ENCODE results near the gene EPN3. TPM values are rescaled to one million over a fixed set of nuclear protein-coding genes. Genes with fewer than 3 reads are reported as not detected.

Gene EPN3
- total RNA-seq, 1 experiment from 2014 or later: 0.09 TPM

DNA sequence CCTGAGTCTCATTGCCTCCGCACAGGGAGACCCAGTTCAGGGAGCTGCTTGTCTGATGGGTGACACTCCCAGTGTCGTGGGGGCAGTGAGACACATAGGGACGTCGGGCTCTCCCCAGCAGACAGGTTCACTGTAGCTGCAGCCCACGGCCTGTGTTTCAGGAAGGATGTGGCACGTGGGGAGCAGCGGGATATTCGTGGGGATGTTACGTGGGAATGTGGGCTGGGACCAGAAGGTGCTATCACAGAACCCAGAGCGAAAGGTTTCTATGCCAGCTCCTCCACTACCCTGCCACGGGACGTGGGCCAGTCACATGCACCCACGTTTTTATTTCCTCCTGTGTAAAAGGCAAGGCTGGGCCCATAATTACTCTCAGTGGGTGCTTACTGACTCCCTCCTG lies 44.3 kb downstream of the EPN3 start:
- Histone ChIP-seq H3K27ac (ENCODE audit: low read depth, low read length, poor library complexity, severe bottlenecking) (no peak overlapping the region), H3K4me3 (ENCODE audit: low read depth, low read length, poor library complexity, severe bottlenecking) (no peak overlapping the region), H3K27me3 (replicated peaks; ENCODE audit: insufficient read depth, low read depth, low read length, poor library complexity) (no peaks in the 10 kb centered on the region), H3K9me3 (ENCODE audit: low read depth, low read length, poor library complexity, severe bottlenecking) (no peaks in the 10 kb centered on the region), H3K4me1 (ENCODE audit: insufficient read depth, low read length, poor library complexity, severe bottlenecking) (peaks cover 7% of the 10 kb centered on the region), H3K36me3 (ENCODE audit: insufficient read depth, low read length, poor library complexity, severe bottlenecking) (no peaks in the 10 kb centered on the region)
- no TSS peak for BruUV-seq (replicated peaks)
- POLR2A ChIA-PET (ENCODE audit: low non-redundant PET): no interaction called here
- no peak for DNase-seq (ENCODE audit: low spot score)
- TF ChIP-seq, protein P1, sequence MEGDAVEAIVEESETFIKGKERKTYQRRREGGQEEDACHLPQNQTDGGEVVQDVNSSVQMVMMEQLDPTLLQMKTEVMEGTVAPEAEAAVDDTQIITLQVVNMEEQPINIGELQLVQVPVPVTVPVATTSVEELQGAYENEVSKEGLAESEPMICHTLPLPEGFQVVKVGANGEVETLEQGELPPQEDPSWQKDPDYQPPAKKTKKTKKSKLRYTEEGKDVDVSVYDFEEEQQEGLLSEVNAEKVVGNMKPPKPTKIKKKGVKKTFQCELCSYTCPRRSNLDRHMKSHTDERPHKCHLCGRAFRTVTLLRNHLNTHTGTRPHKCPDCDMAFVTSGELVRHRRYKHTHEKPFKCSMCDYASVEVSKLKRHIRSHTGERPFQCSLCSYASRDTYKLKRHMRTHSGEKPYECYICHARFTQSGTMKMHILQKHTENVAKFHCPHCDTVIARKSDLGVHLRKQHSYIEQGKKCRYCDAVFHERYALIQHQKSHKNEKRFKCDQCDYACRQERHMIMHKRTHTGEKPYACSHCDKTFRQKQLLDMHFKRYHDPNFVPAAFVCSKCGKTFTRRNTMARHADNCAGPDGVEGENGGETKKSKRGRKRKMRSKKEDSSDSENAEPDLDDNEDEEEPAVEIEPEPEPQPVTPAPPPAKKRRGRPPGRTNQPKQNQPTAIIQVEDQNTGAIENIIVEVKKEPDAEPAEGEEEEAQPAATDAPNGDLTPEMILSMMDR (conservative IDR thresholded peaks at IDR 0.05; ENCODE audit: low read depth, low read length): no peak
- CTCF ChIA-PET: no interaction called here
- intact Hi-C loops (cut with micrococcal nuclease; ENCODE audit: unreplicated experiment): no loop called here

DNA sequence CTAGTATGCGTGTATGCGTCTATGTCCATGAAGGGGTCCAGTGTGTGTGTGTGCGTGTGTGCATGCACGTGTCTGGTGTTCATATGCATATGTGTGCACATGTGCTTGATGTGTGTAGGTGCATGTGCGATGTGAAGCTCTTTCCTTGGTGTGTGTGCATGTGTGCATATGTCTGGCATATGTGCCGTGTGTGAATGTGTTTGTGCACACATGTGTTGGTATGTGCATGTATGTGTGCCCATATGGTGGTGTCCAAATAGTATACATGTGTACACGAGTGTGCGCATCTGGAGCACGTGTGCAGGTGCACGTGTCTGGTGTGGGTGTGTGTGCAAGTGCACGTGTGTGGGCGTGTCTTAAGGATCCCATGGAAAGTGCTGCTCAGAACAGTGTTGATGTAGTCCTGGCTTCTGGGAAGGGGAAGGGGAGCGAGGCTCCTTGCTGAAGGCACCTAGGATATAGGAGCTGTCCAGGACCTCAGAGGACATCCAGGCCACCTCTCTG lies 45.0 kb downstream of the EPN3 start:
- intact Hi-C loops (cut with micrococcal nuclease; ENCODE audit: unreplicated experiment): no loop called here

DNA sequence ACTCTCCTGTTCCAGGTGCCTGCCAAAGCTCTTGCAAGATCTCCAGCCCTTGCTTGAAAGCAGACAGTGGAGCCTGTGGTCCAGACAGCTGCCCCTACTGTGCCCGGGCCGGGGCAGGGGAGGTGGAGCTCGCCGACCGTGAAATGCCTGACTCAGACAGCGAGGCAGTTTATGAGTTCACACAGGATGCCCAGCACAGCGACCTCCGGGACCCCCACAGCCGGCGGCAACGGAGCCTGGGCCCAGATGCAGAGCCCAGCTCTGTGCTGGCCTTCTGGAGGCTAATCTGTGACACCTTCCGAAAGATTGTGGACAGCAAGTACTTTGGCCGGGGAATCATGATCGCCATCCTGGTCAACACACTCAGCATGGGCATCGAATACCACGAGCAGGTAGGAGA lies 45.6 kb downstream of the EPN3 start:
- no peaks in the 10 kb centered on the region for H3K36me3 ChIP-seq (ENCODE audit: insufficient read depth, low read length, poor library complexity, severe bottlenecking)
- intact Hi-C loops (cut with micrococcal nuclease; ENCODE audit: unreplicated experiment): no loop called here
- peaks cover 7% of the 10 kb centered on the region for H3K4me1 ChIP-seq (ENCODE audit: insufficient read depth, low read length, poor library complexity, severe bottlenecking)
- DNase-seq (ENCODE audit: low spot score): no peak
- POLR2A ChIA-PET (ENCODE audit: low non-redundant PET): interaction anchor here (0.5 kb wide), 1 partner anchor 152 kb away, joined by 3 read pairs; no protein-coding TSS in a partner anchor
- H3K27ac ChIP-seq (ENCODE audit: low read depth, low read length, poor library complexity, severe bottlenecking): no peak overlapping the region
- no peak for TF ChIP-seq EZH2 (IDR thresholded peaks at IDR 0.05; ENCODE audit: borderline replicate concordance, low read depth, low read length, poor library complexity, severe bottlenecking)
- TF ChIP-seq, protein P1 (conservative IDR thresholded peaks at IDR 0.05; ENCODE audit: low read depth, low read length): no peak
- H3K27me3 ChIP-seq (replicated peaks; ENCODE audit: insufficient read depth, low read depth, low read length, poor library complexity): no peaks in the 10 kb centered on the region
- H3K4me3 ChIP-seq (ENCODE audit: low read depth, low read length, poor library complexity, severe bottlenecking): no peak overlapping the region
- CTCF ChIA-PET: no interaction called here
- no TSS peak for BruUV-seq (replicated peaks)
- no peaks in the 10 kb centered on the region for H3K9me3 ChIP-seq (ENCODE audit: low read depth, low read length, poor library complexity, severe bottlenecking)

More for the DNA sequence above, 45.0 kb downstream of the EPN3 start:
- no peak overlapping the region for H3K27ac ChIP-seq (ENCODE audit: low read depth, low read length, poor library complexity, severe bottlenecking)
- no TSS peak for BruUV-seq (replicated peaks)
- TF ChIP-seq, protein P1 (conservative IDR thresholded peaks at IDR 0.05; ENCODE audit: low read depth, low read length): no peak
- TF ChIP-seq EZH2 (IDR thresholded peaks at IDR 0.05; ENCODE audit: borderline replicate concordance, low read depth, low read length, poor library complexity, severe bottlenecking): no peak
- H3K27me3 ChIP-seq (replicated peaks; ENCODE audit: insufficient read depth, low read depth, low read length, poor library complexity): no peaks in the 10 kb centered on the region
- ChIA-PET POLR2A (ENCODE audit: low non-redundant PET) (interaction anchor here (0.5 kb wide), 1 partner anchor 152 kb away, joined by 3 read pairs; no protein-coding TSS in a partner anchor), CTCF (interaction anchor here (0.6 kb wide), 1 partner anchor 46 kb away, joined by 8 read pairs; no protein-coding TSS in a partner anchor)
- H3K4me1 ChIP-seq (ENCODE audit: insufficient read depth, low read length, poor library complexity, severe bottlenecking): peaks cover 7% of the 10 kb centered on the region
- H3K4me3 ChIP-seq (ENCODE audit: low read depth, low read length, poor library complexity, severe bottlenecking): no peak overlapping the region
- DNase-seq (ENCODE audit: low spot score): no peak
- H3K9me3 ChIP-seq (ENCODE audit: low read depth, low read length, poor library complexity, severe bottlenecking): no peaks in the 10 kb centered on the region
- no peaks in the 10 kb centered on the region for H3K36me3 ChIP-seq (ENCODE audit: insufficient read depth, low read length, poor library complexity, severe bottlenecking)

Data from A673 (cell line).